Caco-2 (cell line): ENCODE data around the gene MREG. TPM values are rescaled to one million over a fixed set of nuclear protein-coding genes. Genes with fewer than 3 reads are reported as not detected.
A peak's percentile ranks its signal among the peaks of the same experiment; 100 is the strongest.

ENCODE experiments used
- BruUV-seq: library from RNA; stranded (reverse); fragments of 400-500 nt; replicated peaks from 2 replicates; lab custom pipeline; 2021; lab: Mats Ljungman, UMichigan
- CTCF ChIA-PET: fragments of 300-600 bp; sonication (Branson Sonifier 250); formaldehyde crosslinking; loops from one replicate; lab custom pipeline; 2022; ENCODE audit warnings: antibody characterized with exemption; lab: Charles Lee
- POLR2A ChIA-PET: fragments of 300-600 bp; sonication (Branson Sonifier 250); formaldehyde crosslinking; loops from one replicate; lab custom pipeline; 2022; ENCODE audit warnings: antibody characterized with exemption; lab: Charles Lee
- DNase-seq, 2 experiments: peaks; one replicate each; pipeline versions ENCODE4 v3.0.0 to v3.0.0-alpha.2; 2020 to 2022
- H3K27me3 ChIP-seq: replicated peaks from 2 replicates; pipeline ENCODE4 v1.6.0; 2011; ENCODE audit warnings: low read length; ENCODE audit not compliant: control insufficient read depth, insufficient read depth
- H3K36me3 ChIP-seq: 2 replicates; pipeline ENCODE4 v1.5.1; 2011; ENCODE audit warnings: low read length; ENCODE audit not compliant: control insufficient read depth, insufficient read depth
- H3K4me1 ChIP-seq: fragments of 250-450 bp; sonication (Bioruptor Pico); 2 replicates; pipeline ENCODE4 v1.5.1; 2020; ENCODE audit warnings: mild to moderate bottlenecking
- H3K4me3 ChIP-seq: 2 replicates; pipeline ENCODE4 v1.5.1; 2011; ENCODE audit warnings: low read depth, mild to moderate bottlenecking, control low read depth, low read length
- H3K9me3 ChIP-seq: fragments of 250-450 bp; sonication (Bioruptor Pico); 2 replicates; pipeline ENCODE4 v1.5.1; 2020; ENCODE audit warnings: mild to moderate bottlenecking, moderate library complexity
- H3K27ac Mint-ChIP-seq: one replicate; pipeline ENCODE4 v1.8.0; 2022; ENCODE audit warnings: mixed read lengths; ENCODE audit not compliant: unreplicated experiment
- H3K27me3 Mint-ChIP-seq: one replicate; pipeline ENCODE4 v1.8.0; 2022; ENCODE audit warnings: mixed read lengths; ENCODE audit not compliant: insufficient read depth, unreplicated experiment
- H3K36me3 Mint-ChIP-seq: one replicate; pipeline ENCODE4 v1.8.0; 2022; ENCODE audit warnings: mild to moderate bottlenecking, mixed read lengths; ENCODE audit not compliant: insufficient read depth, unreplicated experiment
- H3K4me1 Mint-ChIP-seq: one replicate; pipeline ENCODE4 v1.8.0; 2022; ENCODE audit warnings: low read depth, mixed read lengths; ENCODE audit not compliant: unreplicated experiment
- H3K4me3 Mint-ChIP-seq: one replicate; pipeline ENCODE4 v1.8.0; 2022; ENCODE audit warnings: mild to moderate bottlenecking, moderate library complexity, mixed read lengths; ENCODE audit not compliant: unreplicated experiment
- H3K9me3 Mint-ChIP-seq: one replicate; pipeline ENCODE4 v1.8.0; 2022; ENCODE audit warnings: mixed read lengths; ENCODE audit not compliant: unreplicated experiment
- intact Hi-C: fragments of 100-400 bp; cut with micrococcal nuclease; formaldehyde crosslinking; loops from one replicate; pipeline ENCODE4 v1.10.0; 2022; ENCODE audit not compliant: unreplicated experiment
- total RNA-seq: library from RNA; stranded (reverse); gene quantifications from 2 replicates; pipeline ENCODE4 v1.2.3, GENCODE V29; 2022
- TF ChIP-seq, protein P1 (sequence below), 2 experiments: fragments of 200-600 bp in 1 of 2; IDR thresholded peaks; 1 replicate in 1 of 2; 2 replicates in 1 of 2; pipeline versions ENCODE4 v1.5.1 to v1.8.0; 2011 to 2022; ENCODE audit warnings: antibody characterized with exemption in 1 of 2, control low read depth in 1 of 2, inconsistent platforms in 1 of 2, low read depth in 1 of 2, low read length in 1 of 2, mild to moderate bottlenecking in 1 of 2, moderate library complexity in 1 of 2; ENCODE audit not compliant: insufficient read depth in 1 of 2, severe bottlenecking in 1 of 2, unreplicated experiment in 1 of 2

The MREG gene
- total RNA-seq, 1 experiment from 2014 or later = 43.8 TPM

DNA sequence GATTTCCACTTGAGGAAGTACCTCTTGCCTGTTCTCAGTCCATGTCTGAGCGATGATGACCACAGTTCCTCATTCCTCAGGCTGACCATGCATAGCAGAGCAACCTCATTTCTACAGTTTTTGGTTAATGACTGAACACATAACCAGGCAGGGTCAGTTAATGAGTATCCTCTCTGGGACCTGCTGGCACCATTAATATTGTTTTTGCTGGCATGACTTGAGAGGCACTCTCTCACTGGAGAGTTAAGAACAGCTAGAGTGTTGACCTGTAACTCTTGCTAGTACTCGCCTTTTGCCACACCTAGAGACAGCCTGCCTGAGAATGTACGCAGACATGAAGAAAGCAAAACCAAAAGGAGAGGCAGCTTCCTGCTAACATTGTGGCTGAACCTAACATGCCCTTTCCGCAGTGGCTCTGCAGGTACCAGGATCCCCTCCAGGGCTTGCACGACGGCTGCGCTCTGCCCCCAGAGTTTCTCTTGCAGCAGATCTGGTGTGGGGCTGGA is 44.4 kb upstream of the MREG start:
- H3K27me3 Mint-ChIP-seq = no peaks in the 10 kb centered on the region
- Histone ChIP-seq H3K4me3 (no peak overlapping the region), H3K27me3 (no peaks in the 10 kb centered on the region), H3K4me1 (peaks cover 14% of the 10 kb centered on the region), H3K9me3 (no peaks in the 10 kb centered on the region), H3K36me3 (peaks cover 1% of the 10 kb centered on the region; the same call in 1 of the 2 replicates)
- TF ChIP-seq, protein P1, sequence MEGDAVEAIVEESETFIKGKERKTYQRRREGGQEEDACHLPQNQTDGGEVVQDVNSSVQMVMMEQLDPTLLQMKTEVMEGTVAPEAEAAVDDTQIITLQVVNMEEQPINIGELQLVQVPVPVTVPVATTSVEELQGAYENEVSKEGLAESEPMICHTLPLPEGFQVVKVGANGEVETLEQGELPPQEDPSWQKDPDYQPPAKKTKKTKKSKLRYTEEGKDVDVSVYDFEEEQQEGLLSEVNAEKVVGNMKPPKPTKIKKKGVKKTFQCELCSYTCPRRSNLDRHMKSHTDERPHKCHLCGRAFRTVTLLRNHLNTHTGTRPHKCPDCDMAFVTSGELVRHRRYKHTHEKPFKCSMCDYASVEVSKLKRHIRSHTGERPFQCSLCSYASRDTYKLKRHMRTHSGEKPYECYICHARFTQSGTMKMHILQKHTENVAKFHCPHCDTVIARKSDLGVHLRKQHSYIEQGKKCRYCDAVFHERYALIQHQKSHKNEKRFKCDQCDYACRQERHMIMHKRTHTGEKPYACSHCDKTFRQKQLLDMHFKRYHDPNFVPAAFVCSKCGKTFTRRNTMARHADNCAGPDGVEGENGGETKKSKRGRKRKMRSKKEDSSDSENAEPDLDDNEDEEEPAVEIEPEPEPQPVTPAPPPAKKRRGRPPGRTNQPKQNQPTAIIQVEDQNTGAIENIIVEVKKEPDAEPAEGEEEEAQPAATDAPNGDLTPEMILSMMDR (IDR thresholded peaks at IDR 0.05; ENCODE audit: insufficient read depth in 1 of 2, low read depth in 1 of 2, low read length in 1 of 2, severe bottlenecking in 1 of 2, unreplicated experiment in 1 of 2) = no peak
- BruUV-seq = no TSS peak
- CTCF ChIA-PET = no interaction called here
- no peaks in the 10 kb centered on the region for H3K9me3 Mint-ChIP-seq
- DNase-seq = peak in 1 of 2 experiments; percentile 52
- intact Hi-C loops = no loop called here
- POLR2A ChIA-PET = interaction anchor here (0.8 to 1.1 kb wide), 2 partner anchors 24 to 52 kb away, joined by 3 to 4 read pairs; partner anchors contain the start of genes PECR, TMEM169 and XRCC5
- H3K4me1 Mint-ChIP-seq = peaks cover 5% of the 10 kb centered on the region
- H3K36me3 Mint-ChIP-seq = peaks cover 12% of the 10 kb centered on the region
- H3K27ac Mint-ChIP-seq = no peak overlapping the region
- no peak overlapping the region for H3K4me3 Mint-ChIP-seq

DNA sequence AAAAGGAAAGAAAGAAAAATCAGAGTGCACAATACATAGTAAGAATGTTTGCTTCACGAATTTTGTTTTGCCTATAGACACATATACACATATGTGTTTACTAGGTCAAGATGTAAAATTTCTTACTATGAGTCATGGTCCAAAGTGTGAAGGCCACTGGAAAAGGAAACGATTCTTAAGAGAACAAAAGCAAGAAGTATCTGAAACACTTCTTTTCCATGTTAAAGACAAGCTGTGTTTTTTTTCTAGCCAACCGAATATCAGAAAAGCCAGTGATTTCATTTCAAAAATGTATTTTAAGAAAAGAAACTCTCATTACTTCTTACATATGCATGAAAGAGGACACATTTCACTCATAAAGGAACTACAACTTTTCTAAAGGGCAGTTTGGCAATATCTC is 43.4 kb upstream of the MREG start:
- Histone ChIP-seq H3K4me3 (no peak overlapping the region), H3K9me3 (no peaks in the 10 kb centered on the region), H3K36me3 (peaks cover 1% of the 10 kb centered on the region; the same call in 1 of the 2 replicates), H3K27me3 (no peaks in the 10 kb centered on the region), H3K4me1 (peaks cover 14% of the 10 kb centered on the region)
- DNase-seq = no peak
- Mint-ChIP-seq H3K4me3 (no peak overlapping the region), H3K9me3 (no peaks in the 10 kb centered on the region), H3K27ac (no peak overlapping the region), H3K36me3 (peaks cover 8% of the 10 kb centered on the region), H3K4me1 (peaks cover 5% of the 10 kb centered on the region), H3K27me3 (no peaks in the 10 kb centered on the region)
- TF ChIP-seq, protein P1 (IDR thresholded peaks at IDR 0.05; ENCODE audit: insufficient read depth in 1 of 2, low read depth in 1 of 2, low read length in 1 of 2, severe bottlenecking in 1 of 2, unreplicated experiment in 1 of 2) = no peak
- ChIA-PET CTCF (interaction anchor here (0.6 kb wide), 1 partner anchor 102 kb away, joined by 5 read pairs; no protein-coding TSS in a partner anchor), POLR2A (no interaction called here)
- intact Hi-C loops = no loop called here
- BruUV-seq = no TSS peak

DNA sequence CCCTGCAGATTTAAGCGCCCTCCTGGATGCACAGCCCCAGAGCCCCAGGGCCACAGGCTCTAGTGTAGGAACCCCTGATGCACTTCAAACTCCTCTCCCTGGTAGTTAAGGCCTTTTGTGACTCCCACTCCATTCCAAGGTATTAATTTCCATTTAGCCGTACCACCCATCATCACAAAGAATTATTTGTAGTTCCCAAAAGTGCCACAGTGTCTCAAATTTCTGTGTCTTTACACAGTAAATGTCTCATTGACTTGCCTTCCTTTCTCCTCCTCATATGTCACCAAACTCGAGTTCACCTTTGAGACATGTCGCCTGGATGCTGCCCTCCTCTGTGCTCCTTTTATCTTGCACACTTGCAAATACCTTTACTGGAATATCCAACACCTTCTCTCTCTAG is 42.3 kb upstream of the MREG start:
- CTCF ChIA-PET = no interaction called here
- H3K4me3 ChIP-seq = no peak overlapping the region
- peaks cover 6% of the 10 kb centered on the region for H3K36me3 Mint-ChIP-seq
- H3K27me3 Mint-ChIP-seq = no peaks in the 10 kb centered on the region
- BruUV-seq = no TSS peak
- H3K4me1 ChIP-seq = peaks cover 14% of the 10 kb centered on the region
- H3K4me3 Mint-ChIP-seq = no peak overlapping the region
- H3K9me3 ChIP-seq = no peaks in the 10 kb centered on the region
- no peaks in the 10 kb centered on the region for H3K9me3 Mint-ChIP-seq
- TF ChIP-seq, protein P1 (IDR thresholded peaks at IDR 0.05; ENCODE audit: insufficient read depth in 1 of 2, low read depth in 1 of 2, low read length in 1 of 2, severe bottlenecking in 1 of 2, unreplicated experiment in 1 of 2) = no peak
- peaks cover 5% of the 10 kb centered on the region for H3K4me1 Mint-ChIP-seq
- POLR2A ChIA-PET = no interaction called here
- no peak for DNase-seq
- peaks cover 1% of the 10 kb centered on the region; the same call in 1 of the 2 replicates for H3K36me3 ChIP-seq
- no peak overlapping the region for H3K27ac Mint-ChIP-seq
- intact Hi-C loops = no loop called here
- no peaks in the 10 kb centered on the region for H3K27me3 ChIP-seq
